Bronchial epithelial cell (primary cell): Measurements from ENCODE around the gene PATJ. TPM values are rescaled to one million over a fixed set of nuclear protein-coding genes. Genes with fewer than 3 reads are reported as not detected.
A peak's percentile ranks its signal among the peaks of the same experiment; 100 is the strongest.

Source experiments
- DNase-seq: peaks from one replicate; pipeline ENCODE4 v3.0.0-alpha.2; 2010; ENCODE audit warnings: low read depth
- FAIRE-seq: peaks from 2 replicates; lab custom pipeline; 2011; peaks lifted over from hg19 to GRCh38; lab: Jason Lieb, UNC
- H3K27me3 ChIP-seq: 2 replicates; pipeline ENCODE4 v1.5.1; 2011; ENCODE audit warnings: low read length; ENCODE audit not compliant: control insufficient read depth, insufficient read depth
- H3K36me3 ChIP-seq: 2 replicates; pipeline ENCODE4 v1.5.1; 2011; ENCODE audit warnings: low read length; ENCODE audit not compliant: control insufficient read depth, insufficient read depth
- H3K4me3 ChIP-seq: 2 replicates; pipeline ENCODE4 v1.5.1; 2011; ENCODE audit warnings: mild to moderate bottlenecking, low read depth, low read length, control low read depth
- total RNA-seq: library from RNA; depleted of rRNA; stranded (reverse); fragments of >200 nt; gene quantifications from 2 replicates; pipeline ENCODE4 v1.2.1, GENCODE V29; 2014
- TF ChIP-seq, protein P1 (sequence below): IDR thresholded peaks from 2 replicates; pipeline ENCODE4 v1.5.1; 2011; ENCODE audit warnings: mild to moderate bottlenecking, moderate library complexity, low read length, control low read depth, inconsistent platforms; ENCODE audit not compliant: insufficient read depth, severe bottlenecking

PATJ gene
- total RNA-seq, 1 donor from 2014 or later: 46.6 TPM

DNA sequence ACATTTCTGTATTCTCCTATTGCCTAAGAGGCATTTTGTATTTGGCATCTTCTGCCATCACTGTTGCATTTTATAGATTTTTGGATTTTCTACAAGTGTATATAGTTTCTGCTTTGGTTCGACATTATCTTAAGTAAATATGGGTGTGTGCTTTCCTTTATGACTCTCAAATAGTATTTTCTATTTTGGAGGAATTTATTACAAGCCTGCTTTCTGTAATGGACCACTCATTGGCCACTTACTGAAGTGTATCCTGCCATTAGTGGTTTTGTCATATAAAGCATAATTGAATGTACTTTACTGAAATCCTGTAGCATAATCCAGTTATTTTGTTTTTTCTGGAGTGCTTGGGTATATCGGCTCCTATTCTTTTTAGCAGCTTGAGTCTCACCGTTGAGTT lies 184.3 kb downstream of the PATJ start:
- TF ChIP-seq, protein P1, sequence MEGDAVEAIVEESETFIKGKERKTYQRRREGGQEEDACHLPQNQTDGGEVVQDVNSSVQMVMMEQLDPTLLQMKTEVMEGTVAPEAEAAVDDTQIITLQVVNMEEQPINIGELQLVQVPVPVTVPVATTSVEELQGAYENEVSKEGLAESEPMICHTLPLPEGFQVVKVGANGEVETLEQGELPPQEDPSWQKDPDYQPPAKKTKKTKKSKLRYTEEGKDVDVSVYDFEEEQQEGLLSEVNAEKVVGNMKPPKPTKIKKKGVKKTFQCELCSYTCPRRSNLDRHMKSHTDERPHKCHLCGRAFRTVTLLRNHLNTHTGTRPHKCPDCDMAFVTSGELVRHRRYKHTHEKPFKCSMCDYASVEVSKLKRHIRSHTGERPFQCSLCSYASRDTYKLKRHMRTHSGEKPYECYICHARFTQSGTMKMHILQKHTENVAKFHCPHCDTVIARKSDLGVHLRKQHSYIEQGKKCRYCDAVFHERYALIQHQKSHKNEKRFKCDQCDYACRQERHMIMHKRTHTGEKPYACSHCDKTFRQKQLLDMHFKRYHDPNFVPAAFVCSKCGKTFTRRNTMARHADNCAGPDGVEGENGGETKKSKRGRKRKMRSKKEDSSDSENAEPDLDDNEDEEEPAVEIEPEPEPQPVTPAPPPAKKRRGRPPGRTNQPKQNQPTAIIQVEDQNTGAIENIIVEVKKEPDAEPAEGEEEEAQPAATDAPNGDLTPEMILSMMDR: no peak
- FAIRE-seq: no peak
- Histone ChIP-seq H3K4me3 (no peak overlapping the region), H3K27me3 (no peaks in the 10 kb centered on the region), H3K36me3 (no peaks in the 10 kb centered on the region)
- no peak for DNase-seq

DNA sequence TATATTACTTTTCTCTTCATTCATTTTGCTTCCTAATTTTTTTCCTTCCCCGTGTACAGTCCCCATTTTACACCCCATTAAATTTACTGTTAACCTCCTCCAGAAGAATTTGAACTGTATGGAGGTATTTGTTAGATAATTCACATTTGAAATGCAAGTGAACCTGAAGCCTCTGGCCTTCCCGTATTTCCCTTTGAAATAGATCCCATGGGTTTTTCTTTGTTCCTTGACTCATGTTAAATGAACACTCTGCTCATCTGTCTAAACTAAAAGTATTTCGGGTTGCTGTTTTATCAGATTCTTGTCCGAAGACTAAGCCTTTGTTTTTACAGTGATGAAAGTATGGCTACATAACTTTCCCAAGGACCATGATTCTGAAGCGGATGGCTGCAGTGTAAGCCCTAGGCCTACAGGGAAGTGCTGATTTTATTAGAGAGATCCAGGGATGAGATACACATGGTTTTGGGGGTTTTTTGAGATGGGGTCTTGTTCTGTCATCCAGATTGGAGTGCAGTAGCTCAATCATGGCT lies 187.9 kb downstream of the PATJ start:
- no peak overlapping the region for H3K4me3 ChIP-seq
- DNase-seq (no peak), FAIRE-seq (no peak)
- TF ChIP-seq, protein P1: no peak
- H3K27me3 ChIP-seq: no peaks in the 10 kb centered on the region
- H3K36me3 ChIP-seq: no peaks in the 10 kb centered on the region

DNA sequence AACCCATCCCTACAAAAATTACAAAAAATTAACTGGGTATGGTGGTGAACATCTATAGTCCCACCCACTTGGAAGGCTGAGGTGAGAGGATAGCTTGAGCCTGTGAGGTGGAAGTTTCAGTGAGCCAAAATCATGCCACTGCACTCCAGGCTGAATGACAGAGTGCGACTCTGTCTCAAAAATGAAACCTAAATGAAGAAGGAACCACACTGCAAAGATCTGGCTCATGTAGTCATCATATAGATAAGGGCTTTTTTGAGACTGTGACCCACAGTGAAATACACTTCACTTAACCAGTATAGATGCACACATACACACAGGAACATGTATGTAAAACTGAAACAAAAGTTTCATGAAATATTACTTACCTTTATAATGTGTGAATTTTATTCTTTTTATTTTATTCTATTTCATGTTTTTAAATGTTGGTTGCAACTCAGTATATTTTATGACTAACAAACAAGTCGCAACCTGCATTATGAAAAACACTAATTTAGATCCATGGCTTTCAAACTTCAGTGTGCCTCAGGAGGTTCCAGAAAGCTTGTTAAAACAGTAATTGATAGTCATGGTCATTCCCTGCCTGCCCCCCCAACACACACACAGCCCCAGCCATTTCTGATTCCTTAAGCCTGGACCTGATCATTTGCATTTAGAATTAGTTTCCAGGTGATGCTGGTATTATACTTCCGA lies 189.5 kb downstream of the PATJ start:
- Histone ChIP-seq H3K36me3 (no peaks in the 10 kb centered on the region), H3K27me3 (no peaks in the 10 kb centered on the region), H3K4me3 (no peak overlapping the region)
- FAIRE-seq: no peak
- DNase-seq: peak; percentile 71
- TF ChIP-seq, protein P1: no peak

DNA sequence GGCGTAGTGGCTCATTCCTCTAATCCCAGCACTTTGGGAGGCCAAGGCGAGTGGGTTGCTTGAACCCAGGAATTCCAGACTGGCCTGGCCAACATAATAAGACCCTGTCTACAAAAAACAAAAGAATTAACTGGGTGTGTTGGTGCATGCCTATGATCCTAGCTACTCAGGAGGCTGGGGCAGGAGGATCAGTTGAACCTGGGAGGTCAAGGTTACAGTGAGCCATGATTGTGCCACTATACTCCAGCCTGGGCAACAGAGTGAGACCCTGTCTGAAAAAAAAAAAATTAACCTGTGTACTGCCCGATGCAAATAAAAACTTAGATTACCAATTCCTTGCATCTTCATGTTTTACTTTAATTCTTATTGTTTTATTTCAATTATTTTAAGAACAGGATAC lies 193.2 kb downstream of the PATJ start:
- TF ChIP-seq, protein P1: no peak
- FAIRE-seq: no peak
- H3K27me3 ChIP-seq: no peaks in the 10 kb centered on the region
- H3K36me3 ChIP-seq: no peaks in the 10 kb centered on the region
- no peak overlapping the region for H3K4me3 ChIP-seq
- no peak for DNase-seq

DNA sequence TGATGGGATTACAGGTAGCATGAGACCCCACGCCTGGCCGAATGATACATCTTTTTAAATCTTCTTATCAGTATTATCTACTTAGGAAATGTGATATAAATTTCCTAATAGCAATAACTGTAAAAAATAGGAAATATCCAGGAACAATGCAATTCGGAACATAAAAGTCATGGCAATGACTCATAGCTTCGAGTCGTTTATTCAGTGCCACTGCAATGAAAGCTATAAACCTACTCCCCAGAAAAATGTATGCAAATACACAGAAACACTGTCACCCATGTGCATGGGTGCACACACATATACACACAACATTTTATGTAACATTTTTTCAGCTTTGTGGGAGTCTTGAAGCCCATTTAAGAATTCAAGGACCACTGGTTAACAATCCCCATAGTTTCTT lies 194.6 kb downstream of the PATJ start:
- DNase-seq (no peak), FAIRE-seq (no peak)
- H3K4me3 ChIP-seq: no peak overlapping the region
- H3K36me3 ChIP-seq: no peaks in the 10 kb centered on the region
- TF ChIP-seq, protein P1: no peak
- no peaks in the 10 kb centered on the region for H3K27me3 ChIP-seq
